Measurements from ENCODE around the gene HSPA4.

DNA sequence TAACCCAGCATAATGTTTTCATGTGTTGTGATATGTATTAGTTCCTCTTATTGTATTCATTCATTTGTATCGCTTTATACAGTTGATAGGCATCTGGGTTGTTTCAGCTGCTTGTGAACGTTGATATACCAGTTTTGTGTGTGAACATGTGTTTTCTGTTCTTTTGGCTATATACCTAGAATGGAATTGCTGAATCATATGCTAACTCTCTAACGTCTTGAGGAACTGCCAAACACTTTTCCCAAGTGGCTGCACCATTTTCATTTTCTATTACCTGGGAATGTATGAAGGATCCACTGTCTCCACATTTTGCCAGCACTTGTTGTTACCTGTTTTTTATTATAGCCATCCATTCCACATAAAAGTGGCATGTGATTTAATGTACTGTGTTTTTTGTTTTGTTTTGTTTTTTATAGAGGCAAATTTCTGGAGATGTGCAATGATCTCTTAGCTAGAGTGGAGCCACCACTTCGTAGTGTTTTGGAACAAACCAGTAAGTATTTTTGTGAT, 34.6 kb downstream of the HSPA4 start:
- TF ChIP-seq, protein P1, sequence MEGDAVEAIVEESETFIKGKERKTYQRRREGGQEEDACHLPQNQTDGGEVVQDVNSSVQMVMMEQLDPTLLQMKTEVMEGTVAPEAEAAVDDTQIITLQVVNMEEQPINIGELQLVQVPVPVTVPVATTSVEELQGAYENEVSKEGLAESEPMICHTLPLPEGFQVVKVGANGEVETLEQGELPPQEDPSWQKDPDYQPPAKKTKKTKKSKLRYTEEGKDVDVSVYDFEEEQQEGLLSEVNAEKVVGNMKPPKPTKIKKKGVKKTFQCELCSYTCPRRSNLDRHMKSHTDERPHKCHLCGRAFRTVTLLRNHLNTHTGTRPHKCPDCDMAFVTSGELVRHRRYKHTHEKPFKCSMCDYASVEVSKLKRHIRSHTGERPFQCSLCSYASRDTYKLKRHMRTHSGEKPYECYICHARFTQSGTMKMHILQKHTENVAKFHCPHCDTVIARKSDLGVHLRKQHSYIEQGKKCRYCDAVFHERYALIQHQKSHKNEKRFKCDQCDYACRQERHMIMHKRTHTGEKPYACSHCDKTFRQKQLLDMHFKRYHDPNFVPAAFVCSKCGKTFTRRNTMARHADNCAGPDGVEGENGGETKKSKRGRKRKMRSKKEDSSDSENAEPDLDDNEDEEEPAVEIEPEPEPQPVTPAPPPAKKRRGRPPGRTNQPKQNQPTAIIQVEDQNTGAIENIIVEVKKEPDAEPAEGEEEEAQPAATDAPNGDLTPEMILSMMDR (conservative IDR thresholded peaks at IDR 0.05; ENCODE audit: low read depth, low read length) = no peak
- no peak for TF ChIP-seq EZH2phosphoT487 (IDR thresholded peaks at IDR 0.05; ENCODE audit: borderline replicate concordance, low read length)
